A549 (cell line): Measurements from ENCODE around the gene SERPINI1. TPM values are rescaled to one million over a fixed set of nuclear protein-coding genes. Genes with fewer than 3 reads are reported as not detected.

Experiments
- ATAC-seq, 2 experiments: fragments of 200-7000 bp in 1 of 2; fragments of >200 bp in 1 of 2; cut with Nextera tagmentation in 1 of 2; cut with Tn5 transposase in 1 of 2; 3 replicates each; pipeline versions ENCODE4 v1.8.0 to v1.9.1; 2018 to 2020; ENCODE audit warnings: mild to moderate bottlenecking in 1 of 2, moderate library complexity in 1 of 2
- CTCF ChIA-PET: fragments of 300-600 bp; sonication (Branson Sonifier 250); formaldehyde crosslinking; extraction: SDS; loops from one replicate; lab custom pipeline; 2021; ENCODE audit warnings: antibody characterized with exemption, inconsistent platforms; lab: Yijun Ruan, JAX
- POLR2A ChIA-PET: fragments of 350-600 bp; formaldehyde crosslinking; extraction: SDS; loops from one replicate; lab custom pipeline; 2021; ENCODE audit warnings: antibody characterized with exemption, inconsistent platforms; lab: Yijun Ruan, JAX
- DNase-seq, 2 experiments: peaks; one replicate each; pipeline versions ENCODE4 v3.0.0 to v3.0.0-alpha.2; 2011 to 2016; ENCODE audit warnings: low read depth in 1 of 2, low spot score in 1 of 2
- FAIRE-seq: peaks from 2 replicates; lab custom pipeline; 2011; peaks lifted over from hg19 to GRCh38; lab: Jason Lieb, UNC
- H3K27ac ChIP-seq, 2 experiments: fragments of >200 bp; sonication (Bioruptor Twin); formaldehyde crosslinking; 3 replicates each; pipeline ENCODE4 v1.5.1; 2016 to 2017
- H3K4me1 ChIP-seq: fragments of >200 bp; sonication (Bioruptor Twin); formaldehyde crosslinking; 3 replicates; pipeline ENCODE4 v1.6.1; 2016
- H3K4me2 ChIP-seq: fragments of >200 bp; sonication (Bioruptor Twin); formaldehyde crosslinking; 3 replicates; pipeline ENCODE4 v1.6.1; 2016
- H3K4me3 ChIP-seq: fragments of >200 bp; sonication (Bioruptor Twin); formaldehyde crosslinking; 3 replicates; pipeline ENCODE4 v1.5.1; 2016
- H3K9me3 ChIP-seq: fragments of >200 bp; sonication (Bioruptor Twin); formaldehyde crosslinking; 3 replicates; pipeline ENCODE4 v1.6.1; 2016
- ATOH8 ChIP-seq: fragments of 250-450 bp; sonication (Bioruptor Pico); IDR thresholded peaks from 2 replicates; pipeline ENCODE4 v1.5.0; 2020; ENCODE audit warnings: low read depth, mild to moderate bottlenecking, moderate library complexity
- BCL3 ChIP-seq: fragments of >200 bp; sonication (Bioruptor Twin); formaldehyde crosslinking; IDR thresholded peaks from 3 replicates; pipeline ENCODE4 v1.6.1; 2016
- BHLHE40 ChIP-seq: IDR thresholded peaks from 2 replicates; pipeline ENCODE4 v1.6.1; 2012; ENCODE audit warnings: low read depth, low read length, inconsistent platforms
- CEBPB ChIP-seq, 2 experiments: fragments of >200 bp in 1 of 2; sonication (Bioruptor Twin) in 1 of 2; formaldehyde crosslinking in 1 of 2; IDR thresholded peaks; 2 replicates each; pipeline ENCODE4 v1.6.1; 2012 to 2016
- E2F6 ChIP-seq: IDR thresholded peaks from 2 replicates; pipeline ENCODE4 v1.6.1; 2012; ENCODE audit warnings: low read depth, borderline replicate concordance
- HES2 ChIP-seq: fragments of >200 bp; sonication (Bioruptor Twin); formaldehyde crosslinking; IDR thresholded peaks from 2 replicates; pipeline ENCODE4 v1.6.1; 2016
- HOXB5 ChIP-seq: fragments of 250-450 bp; sonication (Bioruptor Pico); IDR thresholded peaks from 2 replicates; pipeline ENCODE4 v1.5.0; 2020; ENCODE audit warnings: mild to moderate bottlenecking, moderate library complexity
- JUN ChIP-seq, 2 experiments: fragments of >200 bp; sonication (Bioruptor Twin); formaldehyde crosslinking; IDR thresholded peaks; 2 replicates in 1 of 2; 3 replicates in 1 of 2; pipeline ENCODE4 v1.6.1; 2016 to 2017
- NR3C1 ChIP-seq: fragments of >200 bp; sonication (Bioruptor Twin); formaldehyde crosslinking; IDR thresholded peaks from 3 replicates; pipeline ENCODE4 v1.6.1; 2017
- PHF8 ChIP-seq: fragments of 200-600 bp; sonication (generic); IDR thresholded peaks from 2 replicates; pipeline ENCODE4 v1.6.1; 2016; ENCODE audit warnings: low read depth, mild to moderate bottlenecking, antibody characterized with exemption, moderate library complexity, borderline replicate concordance
- POLR2A ChIP-seq: IDR thresholded peaks from 2 replicates; pipeline ENCODE4 v1.6.1; 2012; ENCODE audit warnings: mild to moderate bottlenecking, low read length
- POLR2AphosphoS2 ChIP-seq: conservative IDR thresholded peaks from 2 replicates; pipeline ENCODE4 v1.6.1; 2012; ENCODE audit warnings: low read length, improper control_type of control experiment, inconsistent platforms
- RAD21 ChIP-seq, 2 experiments: fragments of >200 bp in 1 of 2; sonication (Bioruptor Twin) in 1 of 2; formaldehyde crosslinking in 1 of 2; IDR thresholded peaks in 1 of 2; conservative IDR thresholded peaks in 1 of 2; 2 replicates in 1 of 2; 3 replicates in 1 of 2; pipeline ENCODE4 v1.6.1; 2012 to 2018; ENCODE audit warnings: inconsistent platforms in 1 of 2
- REST ChIP-seq: fragments of 200-600 bp; sonication (generic); IDR thresholded peaks from 2 replicates; pipeline ENCODE4 v1.6.1; 2016; ENCODE audit warnings: antibody characterized with exemption, mild to moderate bottlenecking, moderate library complexity
- RNF2 ChIP-seq: fragments of 200-600 bp; sonication (generic); IDR thresholded peaks from 2 replicates; pipeline ENCODE4 v1.6.1; 2016; ENCODE audit warnings: low read depth, mild to moderate bottlenecking, antibody characterized with exemption, moderate library complexity, borderline replicate concordance
- USF2 ChIP-seq: fragments of 450-650 bp; IDR thresholded peaks from 2 replicates; pipeline ENCODE4 v1.6.1; 2014; ENCODE audit warnings: antibody characterized with exemption
- ZNF302 ChIP-seq: fragments of 250-450 bp; sonication (Bioruptor Pico); IDR thresholded peaks from 2 replicates; pipeline ENCODE4 v1.9.0; 2021; ENCODE audit warnings: inconsistent platforms, mild to moderate bottlenecking, moderate library complexity
- WGBS: methylation state at CpG from one replicate; pipeline ENCODE4 v1.1.6; 2017; ENCODE audit errors: missing lambda C conversion rate; 5-methylcytosine and 5-hydroxymethylcytosine counted together
- polyA plus RNA-seq, 4 experiments: library from polyadenylated mRNA; depleted of rRNA in 3 of 4; stranded (reverse); fragments of >200 nt; fragmentation: RNase III in 1 of 4; extraction: RNeasy Plus Mini Kit Qiagen cat#74134 plus additional on column Dnase treatment in 1 of 4; gene quantifications; 2 replicates in 3 of 4; 3 replicates in 1 of 4; pipeline ENCODE4 v1.2.3, GENCODE V29; 2011 to 2017

Gene SERPINI1
- polyA plus RNA-seq, 2 of the 4 experiments (the other 2 are of a cell fraction), result 6.5 to 10.2 TPM

- TF ChIP-seq POLR2A (no peak), PHF8 (no peak), HOXB5 (CRISPR knock-in tag) (no peak), RAD21 (conservative IDR thresholded peaks at IDR 0.05 in 1 of 2, IDR thresholded peaks at IDR 0.05 in 1 of 2) (no peak), NR3C1 (no peak), CEBPB (IDR thresholded peaks at IDR 0.05) (no peak), ATOH8 (CRISPR knock-in tag) (no peak), ZNF302 (no peak), BCL3 (no peak), RNF2 (no peak), HES2 (no peak), JUN (IDR thresholded peaks at IDR 0.05) (no peak), E2F6 (no peak), REST (no peak), USF2 (no peak), POLR2AphosphoS2 (no peak)
- ATAC-seq (no peak), FAIRE-seq (no peak), DNase-seq (no peak)
- Histone ChIP-seq H3K27ac (no peak overlapping the region), H3K4me2 (no peak overlapping the region), H3K9me3 (no peaks in the 10 kb centered on the region), H3K4me1 (peaks cover 7% of the 10 kb centered on the region; the same call in 2 of the 3 replicates), H3K4me3 (no peak overlapping the region)
- ChIA-PET POLR2A (no interaction called here), CTCF (no interaction called here)
- 96% methylated on average over 1 of the region's 1 CpG for WGBS
Observed at GRCh38 chr3:167714871-167715270, 20.6 kb upstream of the SERPINI1 start.

GRCh38 chr3:167716920-167717319, 18.6 kb upstream of the SERPINI1 start:
- POLR2A ChIA-PET, result no interaction called here

More at GRCh38 chr3:167716920-167717319, 18.6 kb upstream of the SERPINI1 start:
- FAIRE-seq (no peak), ATAC-seq (no peak), DNase-seq (peak in 1 of 2 experiments; percentile 2)
- 59% methylated on average over 2 of the region's 2 CpGs for WGBS
- Histone ChIP-seq H3K4me2 (peak overlapping the region; percentile 22; the same call in 2 of the 3 replicates), H3K9me3 (no peaks in the 10 kb centered on the region), H3K4me1 (peaks cover 7% of the 10 kb centered on the region; the same call in 2 of the 3 replicates), H3K4me3 (no peak overlapping the region), H3K27ac (no peak overlapping the region)
- TF ChIP-seq BHLHE40, result no peak
- TF ChIP-seq PHF8, result no peak
- CTCF ChIA-PET, result no interaction called here
